ENCODE results near the gene HSPA6.
"Not testable (repeated sequence)": the region's sequence is repeated elsewhere in the genome, so short reads cannot be mapped to it uniquely, and the experiment has no call there.

HSPA6 gene

GRCh38 chr1:161532644-161533567 lies 8.6 kb downstream of the HSPA6 start:
- DNase-seq (ENCODE audit: low read depth): not testable (repeated sequence)

DNA sequence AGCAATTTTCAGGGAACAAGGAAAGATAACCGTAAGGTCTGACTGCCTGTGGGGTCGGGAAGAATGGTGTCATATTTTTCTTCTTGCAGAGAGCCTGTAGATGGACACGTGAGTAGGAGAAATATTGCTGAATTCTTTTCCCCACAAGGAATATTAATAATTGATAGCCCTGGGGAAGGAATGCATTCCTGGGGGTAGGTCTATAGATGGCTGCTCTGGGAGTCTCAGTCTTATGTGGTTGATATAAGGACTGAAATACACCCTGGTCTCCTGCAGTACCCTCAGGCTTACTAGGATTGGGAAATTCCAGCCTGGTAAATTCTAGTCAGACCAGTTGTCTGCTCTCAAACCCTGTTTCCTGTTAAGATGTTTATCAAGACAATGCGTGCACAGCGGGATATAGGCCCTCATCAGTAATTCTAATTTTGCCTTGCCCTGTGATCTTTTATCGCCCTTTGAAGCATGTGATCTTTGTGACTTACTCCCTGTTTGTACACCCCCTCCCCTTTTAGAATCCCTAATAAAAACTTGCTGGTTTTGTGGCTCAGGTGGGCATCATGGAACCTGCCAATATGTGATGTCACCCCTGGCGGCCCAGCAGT lies 12.8 kb downstream of the HSPA6 start:
- not testable (repeated sequence) for DNase-seq (ENCODE audit: low read depth)

DNA sequence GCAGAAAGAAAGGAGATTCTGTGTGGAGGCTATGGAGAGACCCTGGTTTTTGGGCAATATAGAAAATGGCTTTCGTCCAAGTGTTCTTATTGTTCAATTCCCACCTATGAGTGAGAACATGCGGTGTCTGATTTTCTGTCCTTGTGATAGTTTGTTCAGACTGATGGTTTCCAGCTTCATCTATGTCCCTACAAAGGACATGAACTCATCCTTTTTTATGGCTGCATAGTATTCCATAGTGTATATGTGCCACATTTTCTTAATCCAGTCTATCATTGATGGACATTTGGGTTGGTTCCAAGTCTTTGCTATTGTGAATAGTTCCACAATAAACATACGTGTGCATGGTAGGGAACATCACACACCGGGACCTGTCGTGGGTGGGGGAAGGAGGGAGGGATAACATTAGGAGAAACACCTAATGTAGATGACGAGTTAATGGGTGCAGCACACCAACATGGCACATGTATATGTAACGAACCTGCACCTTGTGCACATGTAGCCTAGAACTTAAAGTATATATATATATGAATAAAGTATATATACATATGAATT lies 14.7 kb downstream of the HSPA6 start:
- DNase-seq (ENCODE audit: low read depth): not testable (repeated sequence)

DNA sequence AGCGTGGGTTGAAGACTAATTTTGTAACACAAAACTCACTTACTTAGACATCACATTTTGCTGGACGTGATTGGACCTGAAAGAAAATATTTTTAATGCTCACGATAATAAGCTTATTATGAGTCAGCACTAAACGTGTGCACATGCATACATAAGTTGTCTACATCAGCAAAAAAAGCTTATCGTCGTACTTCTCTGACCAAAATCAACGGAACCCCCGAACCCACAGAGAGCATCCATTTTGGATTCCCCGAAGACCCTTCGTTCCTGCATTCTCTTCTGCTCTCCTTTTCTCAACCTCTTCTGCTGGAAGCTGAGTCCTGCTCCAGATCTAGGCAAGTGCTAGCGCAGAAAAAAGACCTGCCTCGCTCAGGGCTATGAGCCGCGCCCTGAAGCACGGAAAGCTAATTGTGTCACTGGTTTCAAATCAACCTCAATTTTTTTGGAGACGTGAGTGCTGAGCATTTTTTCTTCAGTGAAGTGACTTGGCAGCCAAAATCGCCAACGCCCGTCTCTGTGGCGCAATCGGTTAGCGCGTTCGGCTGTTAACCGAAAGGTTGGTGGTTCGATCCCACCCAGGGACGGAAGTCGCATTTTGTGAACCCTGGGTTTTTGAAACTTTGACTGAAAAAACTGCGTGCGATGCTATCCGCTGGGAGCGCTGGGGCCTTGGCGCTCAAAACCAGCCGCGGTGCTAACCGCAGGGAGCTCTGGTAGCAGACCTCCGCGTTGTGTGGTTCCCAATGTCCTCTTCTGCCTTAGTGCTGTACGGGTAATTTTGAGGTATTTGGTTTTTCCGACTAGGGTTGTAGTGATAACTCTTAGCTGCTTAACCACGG lies 15.6 kb downstream of the HSPA6 start:
- not testable (repeated sequence) for DNase-seq (ENCODE audit: low read depth)

DNA sequence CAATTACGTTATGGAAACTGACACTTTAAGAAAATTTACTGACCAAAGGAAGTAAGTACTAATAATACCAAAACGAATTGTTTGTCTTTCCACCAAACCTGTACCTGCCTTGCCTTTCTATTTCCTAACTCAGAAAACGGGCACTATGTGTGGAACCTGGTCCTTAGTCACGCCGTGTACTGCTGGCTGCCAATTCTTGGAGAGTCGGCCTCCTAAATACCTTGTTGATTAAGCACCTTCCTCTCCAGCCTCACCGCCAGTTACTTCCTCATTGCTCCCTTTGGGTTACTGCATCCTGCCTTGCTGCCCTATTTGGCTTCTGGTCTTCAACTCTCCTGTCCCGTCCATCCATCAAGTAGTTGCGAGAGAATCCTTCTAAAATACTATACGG lies 16.2 kb downstream of the HSPA6 start:
- not testable (repeated sequence) for DNase-seq (ENCODE audit: low read depth)

DNA sequence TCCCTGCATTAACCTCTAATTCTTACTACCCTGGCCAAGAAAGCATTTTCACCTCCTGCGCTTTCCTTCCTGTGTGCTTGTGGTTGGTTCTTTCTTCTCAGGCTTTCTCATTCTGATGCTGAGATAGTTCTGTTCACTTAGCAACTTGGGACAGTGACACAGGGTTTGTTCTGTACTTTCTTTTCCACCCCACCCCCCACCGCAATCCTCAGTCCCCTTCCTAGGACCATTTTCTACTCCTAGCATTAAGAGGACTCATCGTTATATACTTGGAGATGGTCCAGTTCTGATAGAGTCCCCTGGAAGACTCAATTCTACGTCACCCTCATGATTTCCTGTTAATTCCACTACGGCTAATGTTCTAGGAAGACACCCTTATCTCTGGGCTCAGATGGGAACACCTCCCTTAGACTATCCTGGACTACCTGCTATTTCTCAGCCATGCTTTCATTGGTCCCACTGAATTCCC lies 17.8 kb downstream of the HSPA6 start:
- DNase-seq (ENCODE audit: low read depth): not testable (repeated sequence)

DNA sequence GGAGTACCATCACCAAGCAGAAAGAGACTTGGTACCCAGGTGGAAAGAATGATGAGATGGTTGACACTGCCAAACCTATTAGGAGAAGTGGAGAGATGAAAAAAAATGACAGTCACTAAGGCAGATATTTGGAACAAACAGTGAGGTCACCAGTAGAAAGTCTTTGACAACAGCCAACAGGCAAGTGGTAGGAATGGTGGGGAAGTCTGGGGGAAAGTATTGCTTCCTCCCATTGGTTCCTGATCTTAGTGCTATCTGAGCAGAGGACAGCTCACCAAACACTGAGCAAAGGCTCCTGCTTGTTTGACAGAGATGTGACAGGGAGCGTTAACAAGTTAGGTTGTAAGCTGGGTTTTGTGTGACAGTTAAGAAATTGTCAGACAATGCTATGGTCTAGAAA lies 18.8 kb downstream of the HSPA6 start:
- DNase-seq (ENCODE audit: low read depth): not testable (repeated sequence)

GRCh38 chr1:161545005-161545731 lies 20.8 kb downstream of the HSPA6 start:
- not testable (repeated sequence) for DNase-seq (ENCODE audit: low read depth)

DNA sequence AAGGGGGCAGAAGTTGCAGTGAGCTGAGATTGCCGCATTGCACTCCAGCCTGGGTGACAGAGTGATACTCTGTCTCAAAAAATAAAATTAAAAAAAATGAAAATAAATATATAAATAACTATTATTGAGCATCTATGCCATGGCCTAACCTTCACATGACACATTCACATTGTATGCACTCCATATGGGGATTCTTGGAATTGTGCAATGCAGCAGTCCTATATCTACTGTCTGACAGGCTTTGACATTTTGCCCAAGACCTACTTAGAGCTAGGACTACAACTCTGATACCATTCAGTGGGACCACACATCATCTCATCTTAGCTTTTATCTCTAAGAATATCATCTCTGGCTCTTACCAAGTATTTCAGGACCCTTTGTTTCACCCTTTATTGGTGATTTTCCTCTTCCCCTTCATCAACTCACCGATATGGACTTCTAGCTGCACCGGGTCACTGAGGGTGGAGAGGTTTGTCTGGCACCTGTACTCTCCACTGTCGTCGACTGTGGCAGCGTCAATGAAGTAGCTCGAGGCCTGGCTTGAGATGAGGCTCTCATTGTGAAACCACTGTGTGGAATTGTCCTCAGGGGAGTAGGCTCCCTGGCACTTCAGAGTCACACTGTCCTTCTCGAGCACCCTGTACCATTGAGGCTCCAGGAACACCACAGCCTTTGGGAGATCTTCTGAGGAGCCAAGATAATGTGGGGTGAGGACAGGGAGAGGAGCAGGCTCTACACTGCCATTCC lies 23.8 kb downstream of the HSPA6 start:
- DNase-seq (ENCODE audit: low read depth): not testable (repeated sequence)

DNA sequence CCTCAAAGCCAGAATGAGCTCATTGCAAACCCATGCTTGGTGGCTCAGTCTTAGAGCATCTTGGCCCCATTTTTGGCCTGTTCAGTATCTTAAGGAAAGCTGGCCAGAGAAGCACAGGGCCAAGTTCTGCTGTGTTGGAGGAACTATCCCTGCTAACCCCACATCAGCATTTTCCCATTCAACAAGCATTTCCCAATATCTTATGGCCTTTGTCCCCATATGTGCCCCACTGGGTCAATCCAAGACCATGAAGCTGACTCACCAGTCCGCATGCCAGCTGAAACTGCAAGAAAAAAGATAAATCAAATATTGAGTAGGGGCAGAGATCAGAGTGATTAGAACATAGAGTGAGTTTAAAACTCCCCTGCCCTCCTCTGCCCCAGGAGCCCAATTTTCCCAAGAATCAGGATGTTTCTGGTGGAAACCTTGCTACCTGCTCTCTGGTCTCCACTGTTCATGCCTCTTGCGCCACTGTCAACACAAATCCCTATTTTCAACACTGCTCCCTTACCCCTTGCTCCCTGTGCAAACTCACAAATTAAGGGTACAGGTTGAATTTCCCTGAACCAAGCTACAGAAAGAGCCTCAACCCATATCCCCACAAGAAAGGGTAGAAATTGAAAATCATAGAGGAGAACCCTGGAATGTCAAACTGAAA lies 24.5 kb downstream of the HSPA6 start:
- DNase-seq (ENCODE audit: low read depth): not testable (repeated sequence)

DNA sequence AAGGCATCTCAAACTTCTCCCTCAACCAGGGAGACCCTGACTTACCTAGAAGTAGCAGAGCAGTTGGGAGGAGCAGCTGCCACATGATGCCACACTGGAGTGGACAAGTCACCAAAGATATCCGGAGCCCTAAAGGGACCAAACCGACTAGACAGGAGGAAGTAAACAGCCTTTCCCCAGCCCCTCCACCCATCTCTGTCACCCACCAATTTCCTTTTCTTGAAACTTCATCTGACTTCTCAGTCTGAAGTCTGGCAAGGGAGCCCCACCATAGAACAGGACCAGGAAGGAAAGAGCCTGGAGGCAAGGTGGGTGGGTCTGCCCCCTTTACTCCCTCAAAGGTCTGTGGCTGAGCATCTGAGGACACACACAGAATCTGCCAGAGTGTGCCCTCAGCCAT lies 25.3 kb downstream of the HSPA6 start, which contains the start of gene FCGR3A:
Gene FCGR3A, minus strand, starts transcription at position 167 of the 400 bp plus-strand sequence. Its CDS starts 82 bp downstream, at position 85.
- no peak for DNase-seq (ENCODE audit: low read depth)

DNA sequence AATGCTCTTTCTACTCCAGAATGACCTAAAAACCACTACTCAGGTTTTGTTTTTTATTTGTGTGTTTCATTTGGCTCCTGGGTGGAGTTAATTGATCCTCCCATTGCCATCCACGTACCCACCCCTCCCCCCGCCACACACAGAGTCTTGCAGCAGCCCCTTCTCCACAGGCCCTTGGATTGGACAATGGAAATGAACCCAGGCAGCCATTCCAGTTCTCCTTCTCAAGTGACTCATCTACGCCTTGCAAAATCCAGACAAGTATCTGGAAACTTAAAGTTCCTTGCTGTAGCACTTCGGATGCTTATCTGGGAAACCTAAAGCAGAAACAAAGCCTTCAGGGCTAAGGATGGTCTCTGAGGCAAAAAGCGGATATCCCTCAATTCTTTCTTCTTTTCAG lies 26.6 kb downstream of the HSPA6 start:
- DNase-seq (ENCODE audit: low read depth): not testable (repeated sequence)

- DNase-seq (ENCODE audit: low read depth): not testable (repeated sequence)
These were observed 29.3 kb downstream of the HSPA6 start for GRCh38 chr1:161553631-161554030.

DNA sequence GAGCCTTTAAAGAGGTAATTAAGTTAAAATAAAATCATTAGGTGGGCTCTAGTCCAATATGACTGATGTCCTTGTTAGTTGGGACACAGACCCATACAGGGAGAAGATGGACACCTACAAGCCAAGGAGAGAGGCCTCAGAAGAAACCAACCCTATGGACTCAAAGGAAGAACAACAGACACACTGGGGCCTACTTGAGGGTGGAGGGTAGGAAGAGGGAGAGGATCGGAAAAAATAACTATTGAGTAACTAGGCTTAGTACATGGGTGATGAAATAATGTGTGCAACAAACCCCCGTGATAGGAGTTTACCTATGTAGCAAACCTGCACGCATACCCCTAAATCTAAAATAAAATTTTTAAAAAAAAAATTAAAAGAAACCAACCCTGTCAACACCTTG lies 30.0 kb downstream of the HSPA6 start:
- DNase-seq (ENCODE audit: low read depth): not testable (repeated sequence)

DNA sequence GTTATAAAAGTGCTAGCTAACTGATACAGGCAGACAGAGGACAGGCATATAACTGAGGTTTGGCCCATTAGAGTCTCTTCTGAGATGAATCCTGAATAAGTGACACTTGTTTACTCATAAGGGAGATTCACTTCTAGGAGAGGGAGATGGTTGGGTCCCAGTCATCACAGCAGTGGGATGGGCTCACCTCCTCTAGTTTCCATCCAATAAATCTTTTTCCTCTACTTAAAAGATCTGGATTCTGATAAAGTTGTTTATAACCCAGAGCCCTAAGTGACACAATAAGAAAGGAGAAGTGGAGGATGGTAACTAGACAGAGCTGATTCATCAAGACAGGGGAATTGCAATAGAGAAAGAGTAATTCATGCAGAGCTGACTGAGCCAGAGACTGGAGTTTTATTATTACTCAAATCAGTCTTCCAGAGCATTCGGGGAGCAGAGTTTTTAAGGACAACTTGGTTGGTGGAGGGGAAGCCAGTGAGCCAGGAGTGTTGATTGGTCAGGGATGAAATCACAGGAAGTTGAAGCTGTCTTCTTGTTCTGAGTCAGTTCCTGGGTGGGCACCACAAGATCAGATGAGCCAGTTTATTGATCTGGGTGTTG lies 30.6 kb downstream of the HSPA6 start:
- not testable (repeated sequence) for DNase-seq (ENCODE audit: low read depth)

DNA sequence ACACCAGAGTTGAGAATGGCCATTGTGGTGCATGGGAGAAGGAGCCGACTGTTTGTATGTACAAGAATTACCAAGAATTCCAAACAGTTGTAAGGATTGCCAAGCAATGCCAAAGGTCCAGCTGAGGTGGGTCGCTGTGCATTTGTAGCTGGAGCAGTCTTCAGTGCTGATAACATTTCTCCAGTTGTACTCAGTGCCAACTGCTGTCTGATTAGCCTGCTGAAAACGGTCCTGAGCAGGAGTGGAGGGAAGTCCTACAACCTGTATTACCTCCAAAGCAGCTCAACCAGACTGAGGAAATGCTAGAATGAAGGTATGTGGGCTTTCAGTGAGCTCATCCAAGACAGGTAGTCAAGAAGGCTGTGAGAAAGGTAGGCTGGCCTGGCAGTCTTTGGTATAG lies 31.8 kb downstream of the HSPA6 start:
- DNase-seq (ENCODE audit: low read depth): not testable (repeated sequence)

GRCh38 chr1:161556990-161557389 lies 32.6 kb downstream of the HSPA6 start:
- DNase-seq (ENCODE audit: low read depth): not testable (repeated sequence)

DNA sequence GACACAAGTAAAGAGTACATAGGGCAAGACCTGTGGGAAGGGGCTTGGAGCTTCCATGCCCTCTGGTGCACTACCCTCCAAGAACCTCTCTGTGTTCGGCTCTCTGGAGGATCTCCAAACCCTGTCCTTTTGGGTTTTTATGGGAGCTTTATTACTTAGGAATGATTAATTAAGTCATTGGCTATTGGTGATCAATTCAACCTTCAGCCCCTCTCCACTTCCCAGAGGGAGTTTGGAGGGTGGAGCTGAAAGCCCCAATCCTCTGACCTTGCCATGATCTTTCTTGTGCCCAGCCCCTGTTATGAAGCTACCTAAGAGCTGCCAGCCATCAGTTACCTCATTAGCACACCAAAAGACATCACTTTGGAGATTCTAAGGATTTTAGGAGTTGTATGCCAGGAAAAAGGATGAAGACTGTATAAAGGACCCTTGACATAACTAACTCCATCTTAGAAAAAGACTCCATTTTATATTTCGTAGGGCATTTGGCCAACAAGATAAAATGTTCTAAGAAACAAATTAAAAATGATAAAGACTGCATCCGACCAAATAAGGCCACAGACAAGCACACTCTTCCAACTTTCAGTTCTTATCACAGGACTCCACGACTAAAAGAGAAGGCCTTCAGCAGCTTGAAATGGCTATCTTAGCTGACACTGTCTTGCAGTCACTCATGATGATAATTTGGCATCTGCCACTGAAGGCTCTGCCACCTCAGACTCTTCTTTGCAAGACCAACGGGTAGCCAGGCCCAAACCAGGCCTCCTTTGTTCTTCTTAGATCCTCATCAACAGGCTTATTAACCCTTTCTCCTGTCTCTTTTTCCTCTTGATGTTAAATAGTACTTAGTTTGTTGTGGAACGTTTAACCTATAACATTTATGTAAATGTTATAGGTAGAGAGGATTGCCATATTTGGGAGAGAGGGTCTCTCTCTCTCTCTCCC lies 33.4 kb downstream of the HSPA6 start:
- DNase-seq (ENCODE audit: low read depth): not testable (repeated sequence)

All from GM04503 (cell line).